HepG2 (cell line): Measurements from ENCODE around the gene NPC1. TPM values are rescaled to one million over a fixed set of nuclear protein-coding genes. Genes with fewer than 3 reads are reported as not detected.

Experiments
- FOXA1 ChIP-seq, 2 experiments: fragments of 450-650 bp in 1 of 2; sonication (generic) in 1 of 2; formaldehyde crosslinking in 1 of 2; IDR thresholded peaks; 2 replicates each; pipeline versions ENCODE4 v1.4.0 to v1.6.1; 2016 to 2020; ENCODE audit warnings: missing genetic modification reagents in 1 of 2
- FOXO4 ChIP-seq: sonication (generic); formaldehyde crosslinking; conservative IDR thresholded peaks from 2 replicates; pipeline ENCODE4 v1.8.1; 2023; ENCODE audit warnings: missing genetic modification reagents
- FUBP1 ChIP-seq: sonication (generic); formaldehyde crosslinking; IDR thresholded peaks from 2 replicates; pipeline ENCODE4 v1.5.1; 2020; ENCODE audit warnings: missing genetic modification reagents, mild to moderate bottlenecking, borderline replicate concordance
- KDM6A ChIP-seq: IDR thresholded peaks from 2 replicates; pipeline ENCODE4 v1.6.1; 2016; ENCODE audit warnings: low read depth
- MAF1 ChIP-seq: sonication (generic); formaldehyde crosslinking; IDR thresholded peaks from 2 replicates; pipeline ENCODE4 v1.5.0; 2020; ENCODE audit warnings: missing genetic modification reagents, borderline replicate concordance
- MEF2D ChIP-seq: sonication (generic); formaldehyde crosslinking; IDR thresholded peaks from 2 replicates; pipeline ENCODE4 v1.5.1; 2020; ENCODE audit warnings: mild to moderate bottlenecking, missing genetic modification reagents
- NFE2L1 ChIP-seq: sonication (generic); formaldehyde crosslinking; IDR thresholded peaks from 2 replicates; pipeline ENCODE4 v1.4.0; 2020; ENCODE audit warnings: missing genetic modification reagents, mild to moderate bottlenecking, borderline replicate concordance
- PBX2 ChIP-seq: IDR thresholded peaks from 2 replicates; pipeline ENCODE4 v1.6.1; 2016; ENCODE audit warnings: control low read depth
- PHB2 ChIP-seq: fragments of 450-650 bp; IDR thresholded peaks from 2 replicates; pipeline ENCODE4 v1.6.1; 2018; ENCODE audit not compliant: partially characterized antibody
- POLR2AphosphoS5 ChIP-seq: IDR thresholded peaks from 2 replicates; pipeline ENCODE4 v1.6.1; 2012; ENCODE audit warnings: low read depth, low read length
- RBFOX2 ChIP-seq: fragments of 200-400 bp; formaldehyde crosslinking; IDR thresholded peaks from 2 replicates; pipeline ENCODE4 v1.6.1; 2017; ENCODE audit warnings: low read depth, mild to moderate bottlenecking, low read length
- RXRB ChIP-seq: IDR thresholded peaks from 2 replicates; pipeline ENCODE4 v1.6.1; 2016; ENCODE audit warnings: borderline replicate concordance, missing genetic modification reagents, missing compliant biosample characterization
- TEAD3 ChIP-seq: optimal IDR thresholded peaks from 2 replicates; pipeline ENCODE3; 2016; ENCODE audit warnings: borderline replicate concordance
- ZNF292 ChIP-seq: sonication (generic); formaldehyde crosslinking; IDR thresholded peaks from 2 replicates; pipeline ENCODE4 v1.8.1; 2022; ENCODE audit warnings: mild to moderate bottlenecking, low read depth, missing genetic modification reagents, borderline replicate concordance
- ZNF317 ChIP-seq: sonication (generic); formaldehyde crosslinking; IDR thresholded peaks from 2 replicates; pipeline ENCODE4 v1.5.0; 2020; ENCODE audit warnings: mild to moderate bottlenecking, missing genetic modification reagents
- ZNF724P ChIP-seq: sonication (generic); formaldehyde crosslinking; IDR thresholded peaks from 2 replicates; pipeline ENCODE4 v1.8.0; 2022; ENCODE audit warnings: missing genetic modification reagents, borderline replicate concordance
- ZNF777 ChIP-seq: sonication (generic); formaldehyde crosslinking; IDR thresholded peaks from 2 replicates; pipeline ENCODE4 v1.4.0; 2020; ENCODE audit warnings: missing genetic modification reagents
- ZSCAN12 ChIP-seq: sonication (generic); formaldehyde crosslinking; IDR thresholded peaks from 2 replicates; pipeline ENCODE4 v1.9.0; 2021; ENCODE audit warnings: mild to moderate bottlenecking, missing genetic modification reagents
- ZSCAN29 ChIP-seq: sonication (generic); formaldehyde crosslinking; conservative IDR thresholded peaks from 2 replicates; pipeline ENCODE4 v1.4.0; 2020; ENCODE audit warnings: mild to moderate bottlenecking, missing genetic modification reagents
- polyA plus RNA-seq, 8 experiments: library from polyadenylated mRNA; depleted of rRNA in 3 of 8; stranded (reverse) in 7 of 8; unstranded in 1 of 8; fragments of >200 nt; fragmentation: Illumina TruSeq in 4 of 8; extraction: Trizol in 4 of 8; gene quantifications; 2 replicates each; pipeline versions ENCODE4 v1.2.1 to v1.2.3, GENCODE V29; 2011 to 2016; ENCODE audit warnings: low read depth in 4 of 8, missing spikeins in 1 of 8, mixed read lengths in 1 of 8; ENCODE audit not compliant: insufficient read depth in 1 of 8
- total RNA-seq, 5 experiments: library from RNA; depleted of rRNA; stranded (reverse); fragments of >200 nt; fragmentation: Illumina TruSeq; extraction: Trizol; gene quantifications; 2 replicates each; pipeline ENCODE4 v1.2.3, GENCODE V29; 2016; ENCODE audit warnings: low read depth in 1 of 5
- TF ChIP-seq, protein P1 (sequence below): sonication (generic); formaldehyde crosslinking; IDR thresholded peaks from 2 replicates; pipeline ENCODE4 v1.8.0; 2022; ENCODE audit warnings: mild to moderate bottlenecking, missing genetic modification reagents; ENCODE audit not compliant: insufficient replicate concordance
- TF ChIP-seq, protein P2 (sequence below): sonication (generic); formaldehyde crosslinking; IDR thresholded peaks from 2 replicates; pipeline ENCODE4 v1.4.0; 2020; ENCODE audit warnings: missing genetic modification reagents
- TF ChIP-seq, protein P3 (sequence below): sonication (generic); formaldehyde crosslinking; IDR thresholded peaks from 2 replicates; pipeline ENCODE4 v1.4.0; 2020; ENCODE audit warnings: missing genetic modification reagents

Gene NPC1
- total and polyA plus RNA-seq, 2 of the 13 experiments (the other 11 are each of a cell fraction or from before 2014, with no cell fraction given) = 46.5 to 114 TPM

DNA sequence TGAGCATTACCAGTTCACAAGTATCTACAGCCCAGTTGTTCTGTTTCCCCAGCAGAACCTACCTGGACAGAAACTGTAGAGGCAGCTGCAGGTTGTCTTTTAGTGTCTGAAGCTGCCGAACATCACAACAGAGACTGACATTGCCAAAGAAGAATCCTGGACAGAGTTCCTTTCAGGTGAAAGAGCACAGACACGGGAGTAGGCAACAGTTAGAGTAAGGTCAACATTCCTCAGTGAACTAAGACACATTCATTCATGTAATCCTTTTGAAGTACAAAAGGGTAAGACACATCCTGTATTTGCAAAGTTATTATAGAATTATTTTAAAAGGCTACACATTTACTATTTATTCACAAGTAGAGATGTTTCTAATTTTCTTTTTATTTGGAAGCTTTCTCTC, 14.3 kb downstream of the NPC1 start (continued):
- TF ChIP-seq ZNF724P (CRISPR knock-in tag) (no peak), ZNF292 (no peak), ZNF777 (CRISPR knock-in tag) (no peak), PBX2 (no peak), PHB2 (no peak), POLR2AphosphoS5 (no peak), RBFOX2 (0 out of 2 replicates have a peak, but pooled peaks have one; percentile 18), RXRB (CRISPR knock-in tag) (peak; percentile 96), FOXA1 (IDR thresholded peaks at IDR 0.05) (no peak), FOXA1 (CRISPR knock-in tag; IDR thresholded peaks at IDR 0.05) (peak; percentile 40), FUBP1 (CRISPR knock-in tag) (no peak), MAF1 (CRISPR knock-in tag) (no peak), NFE2L1 (CRISPR knock-in tag) (no peak), ZNF317 (CRISPR knock-in tag) (no peak), KDM6A (CRISPR knock-in tag) (0 out of 2 replicates have a peak, but pooled peaks have one; percentile 30), ZSCAN12 (no peak), FOXO4 (CRISPR knock-in tag) (no peak), TEAD3 (peak; percentile 89), ZSCAN29 (CRISPR knock-in tag) (no peak), MEF2D (CRISPR knock-in tag) (no peak)
- TF ChIP-seq, protein P1, sequence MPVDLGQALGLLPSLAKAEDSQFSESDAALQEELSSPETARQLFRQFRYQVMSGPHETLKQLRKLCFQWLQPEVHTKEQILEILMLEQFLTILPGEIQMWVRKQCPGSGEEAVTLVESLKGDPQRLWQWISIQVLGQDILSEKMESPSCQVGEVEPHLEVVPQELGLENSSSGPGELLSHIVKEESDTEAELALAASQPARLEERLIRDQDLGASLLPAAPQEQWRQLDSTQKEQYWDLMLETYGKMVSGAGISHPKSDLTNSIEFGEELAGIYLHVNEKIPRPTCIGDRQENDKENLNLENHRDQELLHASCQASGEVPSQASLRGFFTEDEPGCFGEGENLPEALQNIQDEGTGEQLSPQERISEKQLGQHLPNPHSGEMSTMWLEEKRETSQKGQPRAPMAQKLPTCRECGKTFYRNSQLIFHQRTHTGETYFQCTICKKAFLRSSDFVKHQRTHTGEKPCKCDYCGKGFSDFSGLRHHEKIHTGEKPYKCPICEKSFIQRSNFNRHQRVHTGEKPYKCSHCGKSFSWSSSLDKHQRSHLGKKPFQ = no peak
- TF ChIP-seq, protein P2, sequence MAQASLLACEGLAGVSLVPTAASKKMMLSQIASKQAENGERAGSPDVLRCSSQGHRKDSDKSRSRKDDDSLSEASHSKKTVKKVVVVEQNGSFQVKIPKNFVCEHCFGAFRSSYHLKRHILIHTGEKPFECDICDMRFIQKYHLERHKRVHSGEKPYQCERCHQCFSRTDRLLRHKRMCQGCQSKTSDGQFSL (CRISPR knock-in tag) = no peak
- TF ChIP-seq, protein P3, sequence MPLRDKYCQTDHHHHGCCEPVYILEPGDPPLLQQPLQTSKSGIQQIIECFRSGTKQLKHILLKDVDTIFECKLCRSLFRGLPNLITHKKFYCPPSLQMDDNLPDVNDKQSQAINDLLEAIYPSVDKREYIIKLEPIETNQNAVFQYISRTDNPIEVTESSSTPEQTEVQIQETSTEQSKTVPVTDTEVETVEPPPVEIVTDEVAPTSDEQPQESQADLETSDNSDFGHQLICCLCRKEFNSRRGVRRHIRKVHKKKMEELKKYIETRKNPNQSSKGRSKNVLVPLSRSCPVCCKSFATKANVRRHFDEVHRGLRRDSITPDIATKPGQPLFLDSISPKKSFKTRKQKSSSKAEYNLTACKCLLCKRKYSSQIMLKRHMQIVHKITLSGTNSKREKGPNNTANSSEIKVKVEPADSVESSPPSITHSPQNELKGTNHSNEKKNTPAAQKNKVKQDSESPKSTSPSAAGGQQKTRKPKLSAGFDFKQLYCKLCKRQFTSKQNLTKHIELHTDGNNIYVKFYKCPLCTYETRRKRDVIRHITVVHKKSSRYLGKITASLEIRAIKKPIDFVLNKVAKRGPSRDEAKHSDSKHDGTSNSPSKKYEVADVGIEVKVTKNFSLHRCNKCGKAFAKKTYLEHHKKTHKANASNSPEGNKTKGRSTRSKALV (CRISPR knock-in tag) = no peak
